GM19452 (cell line): ENCODE measurements around the gene KCND2.
"Not testable (repeated sequence)": the region's sequence is repeated elsewhere in the genome, so short reads cannot be mapped to it uniquely, and the experiment has no call there.

Experiments used
- ATAC-seq: cut with Tn5 transposase; IDR thresholded peaks from one replicate; pipeline ENCODE4 v1.9.1; 2021; ENCODE audit not compliant: unreplicated experiment

KCND2 gene

DNA sequence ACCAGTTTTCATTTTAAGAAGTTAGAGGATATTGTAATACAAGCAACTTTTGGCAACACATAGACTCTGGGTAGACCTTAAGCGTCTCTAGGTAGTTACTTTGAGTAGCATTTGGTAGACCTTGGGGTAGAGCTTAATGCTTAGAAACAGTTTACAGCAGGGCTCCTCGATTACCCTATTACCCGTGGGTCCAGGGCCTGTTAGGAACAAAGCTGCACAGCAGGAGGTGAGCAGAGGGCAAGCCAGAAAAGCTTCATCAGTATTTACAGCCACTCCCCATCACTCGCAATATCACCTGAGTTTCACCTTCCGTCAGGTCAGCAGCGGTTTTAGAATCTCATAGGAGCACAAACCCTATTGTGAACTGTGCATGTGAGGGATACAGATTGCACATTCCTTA is 411.5 kb downstream of the KCND2 start:
- no peak for ATAC-seq

DNA sequence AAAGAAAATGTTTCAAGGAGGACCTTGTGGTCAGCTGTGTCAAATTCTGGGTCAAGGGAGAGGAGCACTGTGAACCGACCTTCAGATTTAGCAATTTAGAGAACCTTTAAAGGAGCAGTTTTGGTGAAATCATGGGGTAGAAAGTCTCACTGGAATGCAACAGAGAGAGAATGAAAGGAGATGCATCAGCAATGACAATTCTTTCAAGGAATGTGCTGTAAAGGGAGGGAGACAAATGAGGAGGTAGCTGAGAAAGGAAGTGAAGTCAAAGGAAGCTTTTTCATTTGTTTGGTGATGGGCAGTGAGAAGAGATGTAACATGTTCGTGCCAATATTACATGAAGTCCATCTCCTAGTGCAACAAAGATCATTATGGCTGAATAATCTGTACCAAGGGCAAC is 418.9 kb downstream of the KCND2 start:
- no peak for ATAC-seq

- no peak for ATAC-seq
Measured at GRCh38 chr7:120695848-120696247, 422.9 kb downstream of the KCND2 start.

GRCh38 chr7:120700796-120701195 is 427.8 kb downstream of the KCND2 start:
- ATAC-seq, result no peak

DNA sequence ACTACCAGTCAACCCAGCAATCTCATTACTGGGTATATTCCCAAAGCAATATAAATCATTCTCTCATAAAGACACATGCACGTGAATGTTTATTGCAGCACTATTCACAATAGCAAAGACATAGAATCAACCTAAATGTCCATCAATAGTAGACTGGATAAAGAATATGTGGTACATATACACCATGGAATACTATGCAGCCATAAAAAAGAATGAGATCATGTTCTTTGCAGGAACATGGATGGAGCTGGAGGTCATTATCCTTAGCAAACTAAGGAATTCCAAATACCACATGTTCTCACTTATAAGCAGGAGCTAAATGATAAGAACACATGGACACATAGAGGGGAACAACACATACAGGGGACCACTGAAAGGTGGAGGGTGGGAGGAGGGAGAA is 429.4 kb downstream of the KCND2 start:
- not testable (repeated sequence) for ATAC-seq

GRCh38 chr7:120703585-120704240 is 430.7 kb downstream of the KCND2 start:
- no peak for ATAC-seq

DNA sequence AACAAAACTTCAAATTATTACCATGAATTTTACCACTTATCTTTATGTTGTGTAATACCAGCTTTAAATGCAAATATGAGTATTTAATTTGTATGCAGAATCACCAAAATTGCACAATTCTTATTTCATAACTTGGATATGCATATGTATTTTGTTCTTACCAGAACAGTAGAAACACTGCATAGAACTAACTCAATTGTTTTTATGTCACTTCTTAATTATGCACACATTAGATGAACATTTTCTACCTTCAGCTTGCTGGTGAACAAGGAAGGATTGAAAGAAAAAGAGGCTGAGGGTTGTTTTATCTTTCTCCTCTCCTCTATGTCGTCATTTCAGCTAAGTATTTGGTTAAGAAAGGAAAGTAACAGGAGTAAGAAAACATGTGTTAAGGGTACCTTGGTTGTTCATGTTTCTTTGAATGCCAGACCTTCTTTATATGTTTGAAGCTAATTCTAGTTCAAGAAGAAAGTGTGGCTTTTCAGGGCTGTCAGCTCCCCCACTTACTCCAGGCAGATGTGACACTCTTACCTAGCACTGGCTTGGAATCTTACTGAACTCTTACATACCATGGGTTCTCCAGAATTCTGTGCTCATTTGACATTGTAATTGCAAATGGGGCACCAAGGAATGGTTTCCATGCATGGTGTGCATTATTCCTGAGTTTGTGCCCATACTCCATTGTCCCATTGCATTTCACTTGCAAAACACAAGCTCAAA is 436.4 kb downstream of the KCND2 start:
- no peak for ATAC-seq

GRCh38 chr7:120709972-120710320 is 437.0 kb downstream of the KCND2 start:
- no peak for ATAC-seq

DNA sequence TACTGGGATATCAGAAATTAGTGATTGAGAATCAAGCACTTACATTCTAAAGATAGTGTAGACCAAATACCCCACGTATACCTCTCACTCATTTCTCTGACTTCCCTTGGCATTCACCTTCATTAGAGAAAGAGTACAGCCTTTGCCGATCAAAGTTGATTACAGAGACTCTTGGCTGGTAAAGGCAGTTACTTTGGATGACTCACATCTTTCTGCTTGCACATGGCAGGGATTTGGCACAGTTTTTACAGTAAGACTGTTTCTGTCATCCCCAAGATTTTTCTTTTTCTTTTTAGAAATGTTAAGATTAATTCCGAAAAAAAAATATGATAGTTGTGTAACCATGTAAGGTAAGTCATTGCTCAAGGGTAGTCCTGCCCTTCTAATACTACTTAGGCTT is 442.0 kb downstream of the KCND2 start:
- ATAC-seq, result no peak

DNA sequence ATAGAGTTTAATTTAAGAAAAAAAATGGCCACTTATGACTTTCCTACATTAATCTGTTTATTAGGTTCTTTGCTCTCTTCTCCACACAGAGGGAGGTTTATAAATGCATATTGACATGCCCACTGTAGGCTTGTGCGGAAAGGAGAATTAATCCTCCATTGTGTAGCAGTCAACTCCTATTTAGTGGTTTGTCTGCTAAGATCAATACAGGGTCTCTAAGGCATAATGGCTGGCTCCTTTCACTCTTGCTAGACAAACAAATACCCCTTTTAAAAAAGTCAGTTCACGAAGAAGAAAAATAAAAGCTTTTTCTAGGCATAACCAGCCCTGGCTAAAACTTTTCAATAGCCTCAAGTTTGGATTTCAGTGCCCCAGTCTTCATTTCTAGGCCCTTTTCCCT is 443.3 kb downstream of the KCND2 start:
- ATAC-seq, result no peak

DNA sequence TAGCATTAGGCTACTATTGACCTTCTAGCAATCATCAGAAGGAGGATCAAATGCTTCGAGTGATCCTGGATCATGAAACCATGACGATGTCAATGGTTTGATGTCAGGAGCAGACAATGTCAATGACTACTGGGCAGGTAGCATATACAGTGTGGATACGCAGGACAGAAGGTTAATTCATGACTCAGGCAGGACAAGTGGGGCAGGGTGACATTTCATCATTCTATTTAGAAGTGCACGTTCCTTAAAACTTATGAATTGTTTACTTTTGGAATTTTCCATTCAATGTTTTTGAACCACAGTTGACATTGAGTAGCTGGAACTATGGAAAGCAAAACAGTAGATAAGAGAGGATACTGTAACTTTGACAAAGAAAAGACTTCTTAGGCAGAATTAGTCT is 444.2 kb downstream of the KCND2 start:
- no peak for ATAC-seq

DNA sequence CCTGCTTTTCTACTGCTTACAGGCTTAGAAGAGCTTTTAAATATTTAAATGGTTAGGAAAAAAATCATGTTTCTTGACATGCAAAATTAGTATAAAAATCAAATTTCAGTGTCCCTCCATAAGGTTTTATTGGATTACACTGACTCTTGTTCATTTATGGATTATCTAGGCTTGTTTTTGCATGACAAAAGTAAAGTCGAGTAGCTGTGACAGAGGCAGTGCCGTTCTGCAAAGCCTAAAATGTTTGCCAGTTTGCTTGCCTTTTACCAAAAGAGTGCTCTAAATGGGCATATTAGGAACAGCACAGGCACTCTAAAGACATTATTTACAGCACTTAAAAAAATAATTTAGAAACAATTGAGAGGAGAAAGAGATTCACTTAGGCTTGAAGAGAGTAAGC is 445.4 kb downstream of the KCND2 start:
- no peak for ATAC-seq

DNA sequence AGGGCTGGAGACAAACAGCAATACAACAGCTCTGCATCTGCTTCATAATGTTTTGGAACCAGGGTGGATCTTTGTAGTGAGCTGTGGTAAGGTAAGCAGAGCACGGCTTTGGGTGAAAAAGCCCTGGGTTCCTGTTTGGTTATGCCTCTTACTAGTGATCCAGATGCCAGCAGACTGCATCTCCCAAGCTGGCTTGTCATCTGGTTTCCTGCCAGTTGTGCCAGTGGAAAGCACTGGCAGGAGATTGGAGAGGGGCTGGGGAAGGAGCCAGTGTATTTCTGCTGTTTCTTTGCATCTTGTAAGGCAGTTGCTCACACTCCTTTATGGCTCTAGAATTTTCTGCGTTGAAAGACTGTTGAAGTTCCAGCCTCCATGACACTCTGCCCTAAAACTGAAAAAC is 447.3 kb downstream of the KCND2 start:
- ATAC-seq, result no peak

DNA sequence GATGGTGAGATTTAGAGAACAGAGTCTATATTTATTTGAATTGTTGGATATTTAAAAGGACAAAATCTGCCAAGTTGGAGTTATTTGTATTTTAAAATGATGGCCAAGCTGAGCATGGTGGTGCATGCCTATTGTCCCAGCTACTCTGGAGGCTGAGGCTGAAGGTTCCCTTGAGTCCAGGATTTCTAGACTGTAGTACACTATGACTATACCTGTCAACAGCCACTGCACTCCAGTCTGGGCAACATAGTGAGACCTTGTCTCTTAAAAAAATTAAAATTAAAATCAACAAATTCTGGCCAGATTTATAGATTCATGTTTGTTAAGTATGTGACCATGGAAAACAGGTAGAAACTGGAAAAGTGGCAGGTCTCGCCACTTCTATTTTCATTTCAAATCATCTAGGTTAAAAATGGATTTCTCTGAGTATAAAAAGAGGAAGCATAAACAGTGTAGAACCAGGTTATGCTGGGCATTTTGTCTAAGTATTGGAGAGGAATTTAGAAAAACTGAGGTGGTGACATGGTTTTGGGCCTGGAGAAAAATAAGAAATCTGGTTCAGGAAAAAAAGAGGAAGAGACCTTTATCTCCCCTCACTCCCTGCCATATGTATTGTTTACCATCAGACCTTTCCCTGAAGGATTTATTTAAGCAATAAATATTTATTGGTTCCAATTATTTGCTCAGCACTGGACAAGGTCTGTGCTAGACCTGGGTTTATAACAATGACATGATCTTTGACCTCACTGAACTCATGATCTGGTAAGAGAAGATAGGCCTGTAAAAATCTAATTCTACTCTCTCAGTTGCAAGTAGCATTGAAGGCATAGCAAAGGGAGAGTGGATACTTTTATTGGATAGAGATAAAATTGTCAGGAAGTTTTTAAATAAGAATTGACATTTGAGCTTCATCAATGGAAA is 450.8 kb downstream of the KCND2 start:
- ATAC-seq, result no peak

DNA sequence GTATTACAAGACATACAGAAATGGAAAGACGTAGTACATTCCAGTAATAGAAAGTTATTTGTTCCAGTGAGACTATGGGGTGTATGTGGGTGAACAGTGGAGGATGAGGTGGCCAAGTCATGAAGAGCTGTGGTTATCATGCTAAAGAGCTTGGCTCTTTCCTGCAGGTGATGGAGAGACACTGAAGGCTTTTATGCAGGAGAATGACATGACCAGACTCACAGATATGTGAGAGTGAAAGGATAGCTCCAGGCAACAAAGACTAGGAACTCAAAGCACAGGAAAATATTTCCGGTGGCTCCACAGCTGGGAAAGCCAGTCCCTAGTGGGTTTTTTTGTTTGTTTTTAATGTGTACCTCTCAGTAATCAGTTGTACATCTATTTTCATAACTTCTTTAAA is 451.5 kb downstream of the KCND2 start:
- no peak for ATAC-seq

GRCh38 chr7:120724955-120725354 is 452.0 kb downstream of the KCND2 start:
- no peak for ATAC-seq

DNA sequence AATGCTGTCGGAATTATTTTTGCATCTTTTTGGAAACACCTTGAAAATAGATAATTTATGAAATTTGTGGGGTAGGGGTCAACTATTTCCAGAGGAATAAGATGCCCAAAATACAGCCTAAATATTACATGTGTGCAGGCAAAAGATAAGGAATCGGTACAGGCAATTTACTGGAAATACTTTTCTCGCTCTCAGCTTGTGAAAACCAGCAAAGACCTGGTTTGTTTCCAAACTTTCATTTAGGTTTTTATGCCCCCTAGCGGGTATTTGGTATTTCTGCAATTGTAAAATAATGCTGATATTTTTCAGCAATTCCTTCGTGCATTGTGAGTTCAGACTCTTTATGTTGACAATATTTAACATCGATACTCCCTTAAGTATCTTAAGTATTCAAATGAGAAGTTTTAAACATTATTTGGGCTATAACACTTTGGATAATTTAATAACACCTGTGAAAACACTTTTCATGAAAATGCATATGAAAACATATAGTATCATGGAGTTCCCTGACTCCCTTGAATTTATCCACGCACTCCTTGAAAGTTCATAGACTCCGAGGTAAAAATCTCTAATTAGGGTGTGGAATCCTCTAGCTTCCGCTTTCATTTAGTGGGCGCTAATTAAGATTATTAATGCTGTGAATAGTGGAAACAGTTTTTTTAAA is 452.5 kb downstream of the KCND2 start:
- no peak for ATAC-seq

DNA sequence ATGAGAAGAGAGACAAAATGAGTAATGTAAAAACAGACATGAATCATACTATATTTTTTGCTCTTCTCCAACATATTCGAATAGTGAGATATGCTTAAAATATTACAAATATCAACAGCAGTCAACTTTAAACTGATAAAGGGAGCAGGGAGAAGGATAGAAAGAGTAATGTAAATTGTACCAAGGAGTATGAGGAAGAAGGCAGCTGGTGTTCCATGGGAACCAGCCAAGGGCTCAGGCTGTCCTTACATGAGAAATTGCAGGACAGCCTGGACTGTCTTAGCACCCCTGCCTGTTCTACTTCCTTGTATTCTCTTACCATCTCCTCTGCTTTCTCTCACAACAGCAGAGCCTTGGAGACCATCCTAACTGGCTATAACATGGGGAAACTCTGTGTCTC is 456.3 kb downstream of the KCND2 start:
- ATAC-seq, result no peak

- ATAC-seq, result no peak
Measured at GRCh38 chr7:120731271-120731670, 458.3 kb downstream of the KCND2 start.

DNA sequence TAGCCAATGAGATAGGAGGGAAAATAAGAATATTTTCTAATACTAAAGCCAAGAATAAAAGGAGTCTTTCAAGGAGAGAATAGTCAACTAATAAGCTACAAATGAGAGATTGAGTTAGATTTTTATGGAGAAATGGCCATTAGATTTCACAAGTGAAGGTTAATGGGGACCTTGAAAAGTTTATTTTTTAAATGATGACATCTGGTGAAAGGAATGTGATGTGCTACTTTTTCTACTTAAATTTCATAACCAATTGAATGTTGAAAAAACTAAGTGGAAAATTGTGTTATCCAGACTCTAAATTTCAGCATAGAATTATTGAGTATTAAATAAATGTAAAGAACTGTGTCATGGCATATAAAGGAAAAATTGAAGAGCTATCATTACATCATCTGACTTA is 459.3 kb downstream of the KCND2 start:
- no peak for ATAC-seq

GRCh38 chr7:120733143-120733542 is 460.2 kb downstream of the KCND2 start:
- no peak for ATAC-seq
